IMR-90 (cell line): ENCODE measurements around the gene CACNA2D3. TPM values are rescaled to one million over a fixed set of nuclear protein-coding genes. Genes with fewer than 3 reads are reported as not detected.

Source experiments
- ATAC-seq: fragments of 200-7000 bp; cut with Tn5 transposase; 2 replicates; pipeline ENCODE4 v1.9.1; 2020; ENCODE audit warnings: low read depth, mild to moderate bottlenecking, moderate library complexity
- BruUV-seq: library from RNA; stranded (reverse); fragments of 400-500 nt; replicated peaks from 2 replicates; lab custom pipeline; 2021; lab: Mats Ljungman, UMichigan
- CTCF ChIA-PET: fragments of 300-600 bp; formaldehyde crosslinking; extraction: SDS; loops from one replicate; lab custom pipeline; 2021; ENCODE audit warnings: antibody characterized with exemption; lab: Yijun Ruan, JAX
- POLR2A ChIA-PET: fragments of 300-600 bp; sonication (Branson Sonifier 250); formaldehyde crosslinking; loops from one replicate; lab custom pipeline; 2022; ENCODE audit warnings: antibody characterized with exemption; ENCODE audit not compliant: unreplicated experiment; lab: Charles Lee
- DNase-seq: peaks from one replicate; pipeline ENCODE4 v3.0.0; 2013
- H2AFZ ChIP-seq: replicated peaks from 2 replicates; pipeline ENCODE3; 2013; ENCODE audit warnings: low read length, mild to moderate bottlenecking; ENCODE audit not compliant: poor library complexity
- H2AK5ac ChIP-seq: 2 replicates; pipeline ENCODE4 v1.6.1; 2013; ENCODE audit warnings: low read depth, low read length, inconsistent platforms
- H2AK9ac ChIP-seq: replicated peaks from 2 replicates; pipeline ENCODE3; 2013; ENCODE audit warnings: mild to moderate bottlenecking, low read depth, low read length, moderate library complexity; ENCODE audit not compliant: poor library complexity
- H2BK120ac ChIP-seq: 2 replicates; pipeline ENCODE4 v1.6.1; 2013; ENCODE audit warnings: low read depth, low read length, inconsistent platforms
- H2BK15ac ChIP-seq: 3 replicates; pipeline ENCODE4 v1.6.1; 2013; ENCODE audit warnings: low read depth, low read length, inconsistent platforms
- H2BK20ac ChIP-seq: 2 replicates; pipeline ENCODE4 v1.6.1; 2013; ENCODE audit warnings: low read depth, mild to moderate bottlenecking, inconsistent platforms, low read length, moderate library complexity
- H2BK5ac ChIP-seq: 2 replicates; pipeline ENCODE4 v1.6.1; 2013; ENCODE audit warnings: mild to moderate bottlenecking, low read depth, low read length, inconsistent platforms; ENCODE audit not compliant: poor library complexity, severe bottlenecking
- H3K14ac ChIP-seq: replicated peaks from 2 replicates; pipeline ENCODE4 v1.6.1; 2013; ENCODE audit warnings: low read depth, low read length, inconsistent platforms
- H3K18ac ChIP-seq: 2 replicates; pipeline ENCODE4 v1.6.1; 2013; ENCODE audit warnings: low read depth, low read length, control low read depth
- H3K23ac ChIP-seq: 2 replicates; pipeline ENCODE4 v1.6.1; 2013; ENCODE audit warnings: low read depth, low read length, inconsistent platforms
- H3K27ac ChIP-seq: 2 replicates; pipeline ENCODE4 v1.5.1; 2013; ENCODE audit warnings: mild to moderate bottlenecking, control low read depth, low read length; ENCODE audit not compliant: insufficient read depth
- H3K27me3 ChIP-seq: 2 replicates; pipeline ENCODE4 v1.6.1; 2013; ENCODE audit warnings: low read length; ENCODE audit not compliant: control insufficient read depth, insufficient read depth
- H3K36me3 ChIP-seq: 2 replicates; pipeline ENCODE4 v1.6.1; 2013; ENCODE audit warnings: low read length, mixed read lengths; ENCODE audit not compliant: control insufficient read depth, insufficient read depth
- H3K4ac ChIP-seq: 2 replicates; pipeline ENCODE4 v1.6.1; 2013; ENCODE audit warnings: low read depth, low read length, inconsistent platforms
- H3K4me1 ChIP-seq: 2 replicates; pipeline ENCODE4 v1.6.1; 2013; ENCODE audit warnings: low read length, mixed read lengths; ENCODE audit not compliant: control insufficient read depth, insufficient read depth
- H3K4me2 ChIP-seq: 2 replicates; pipeline ENCODE4 v1.6.1; 2013; ENCODE audit warnings: low read depth, mild to moderate bottlenecking, control low read depth, low read length, moderate library complexity
- H3K4me3 ChIP-seq: 2 replicates; pipeline ENCODE4 v1.5.1; 2013; ENCODE audit warnings: low read depth, mild to moderate bottlenecking, control low read depth, low read length, moderate library complexity; ENCODE audit not compliant: insufficient read depth
- H3K56ac ChIP-seq: 2 replicates; pipeline ENCODE4 v1.6.1; 2013; ENCODE audit warnings: low read length, inconsistent platforms; ENCODE audit not compliant: insufficient read depth; ENCODE audit errors: extremely low read depth
- H3K79me1 ChIP-seq, 2 experiments: 2 replicates each; pipeline ENCODE4 v1.6.1; 2013; ENCODE audit warnings: low read length in 2 of 2, inconsistent platforms in 1 of 2, low read depth in 1 of 2
- H3K9ac ChIP-seq: 2 replicates; pipeline ENCODE4 v1.6.1; 2013; ENCODE audit warnings: low read depth, low read length, control low read depth
- H3K9me1 ChIP-seq: 2 replicates; pipeline ENCODE4 v1.6.1; 2013; ENCODE audit warnings: low read length, inconsistent platforms; ENCODE audit not compliant: insufficient read depth
- H3K9me3 ChIP-seq: 2 replicates; pipeline ENCODE4 v1.6.1; 2013; ENCODE audit warnings: low read length; ENCODE audit not compliant: control insufficient read depth, insufficient read depth
- H4K20me1 ChIP-seq: 2 replicates; pipeline ENCODE4 v1.6.1; 2013; ENCODE audit warnings: low read length, inconsistent platforms; ENCODE audit not compliant: insufficient read depth
- H4K5ac ChIP-seq: 2 replicates; pipeline ENCODE4 v1.6.1; 2013; ENCODE audit warnings: mild to moderate bottlenecking, low read depth, low read length, control low read depth
- H4K8ac ChIP-seq, 2 experiments: 2 replicates each; pipeline ENCODE4 v1.6.1; 2013; ENCODE audit warnings: low read depth in 2 of 2, low read length in 2 of 2, control low read depth in 1 of 2, inconsistent platforms in 1 of 2
- H4K91ac ChIP-seq: 2 replicates; pipeline ENCODE4 v1.6.1; 2013; ENCODE audit warnings: low read depth, low read length, inconsistent platforms; ENCODE audit not compliant: insufficient read depth
- BHLHE40 ChIP-seq: fragments of 150-350 bp; IDR thresholded peaks from 2 replicates; pipeline ENCODE4 v1.6.1; 2016; ENCODE audit warnings: mild to moderate bottlenecking, low read depth, low read length
- CHD1 ChIP-seq: IDR thresholded peaks from 2 replicates; pipeline ENCODE4 v1.6.1; 2012; ENCODE audit warnings: low read depth, low read length, improper control_type of control experiment
- FOS ChIP-seq: fragments of 150-350 bp; IDR thresholded peaks from 2 replicates; pipeline ENCODE4 v1.6.1; 2016; ENCODE audit warnings: low read depth, low read length
- MAFK ChIP-seq: IDR thresholded peaks from 2 replicates; pipeline ENCODE4 v1.6.1; 2012; ENCODE audit warnings: low read depth, low read length, improper control_type of control experiment
- MAZ ChIP-seq: IDR thresholded peaks from 2 replicates; pipeline ENCODE4 v1.6.1; 2012; ENCODE audit warnings: low read depth, mild to moderate bottlenecking, low read length, improper control_type of control experiment, moderate library complexity, borderline replicate concordance
- NFE2L2 ChIP-seq: fragments of 150-350 bp; IDR thresholded peaks from 2 replicates; pipeline ENCODE4 v1.6.1; 2016; ENCODE audit warnings: low read depth, mild to moderate bottlenecking, low read length
- RAD21 ChIP-seq: IDR thresholded peaks from 2 replicates; pipeline ENCODE4 v1.6.1; 2012; ENCODE audit warnings: low read length, improper control_type of control experiment
- RCOR1 ChIP-seq: IDR thresholded peaks from 2 replicates; pipeline ENCODE4 v1.6.1; 2012; ENCODE audit warnings: mild to moderate bottlenecking, low read length, improper control_type of control experiment; ENCODE audit not compliant: insufficient replicate concordance
- WGBS, 2 experiments: methylation state at CpG; one replicate each; pipeline versions ENCODE4 v1.1.5 to v1.1.7; 2013; ENCODE audit warnings: missing lambda C conversion rate in 2 of 2; ENCODE audit not compliant: insufficient read length in 1 of 2; ENCODE audit errors: extremely low coverage in 2 of 2; 5-methylcytosine and 5-hydroxymethylcytosine counted together
- dilution Hi-C: fragments of 300-500 bp; cut with HindIII; formaldehyde crosslinking; loops from one replicate; pipeline ENCODE4 v1.14.3; 2018; ENCODE audit warnings: low sequenced_read_pairs; ENCODE audit not compliant: unreplicated experiment
- in situ Hi-C: fragments of 300-500 bp; cut with MboI; formaldehyde crosslinking; loops from 3 replicates; pipeline ENCODE4 v1.14.3; 2019; ENCODE audit warnings: low sequenced_read_pairs, inconsistent platforms, mixed read lengths
- intact Hi-C: fragments of 100-400 bp; cut with micrococcal nuclease; formaldehyde crosslinking; loops from 2 replicates; pipeline ENCODE4 v1.10.0; 2022
- polyA plus RNA-seq, 3 experiments: library from polyadenylated mRNA; depleted of rRNA; stranded (reverse); fragments of >200 nt; gene quantifications; 2 replicates each; pipeline ENCODE4 v1.2.3, GENCODE V29; 2012; ENCODE audit warnings: low replicate concordance in 1 of 3
- total RNA-seq: library from RNA; depleted of rRNA; stranded (reverse); fragments of >200 nt; gene quantifications from 2 replicates; pipeline ENCODE4 v1.2.3, GENCODE V29; 2012
- TF ChIP-seq, protein P1 (sequence below): fragments of 150-350 bp; IDR thresholded peaks from 2 replicates; pipeline ENCODE4 v1.6.1; 2016; ENCODE audit warnings: low read depth, mild to moderate bottlenecking, low read length, moderate library complexity, borderline replicate concordance
- TF ChIP-seq, protein P2 (sequence below): conservative IDR thresholded peaks from 2 replicates; pipeline ENCODE4 v1.5.1; 2012; ENCODE audit warnings: mild to moderate bottlenecking, low read depth, low read length, improper control_type of control experiment

Gene CACNA2D3
- total and polyA plus RNA-seq, 2 of the 4 experiments (the other 2 are of a cell fraction), result 0.36 to 0.41 TPM

DNA sequence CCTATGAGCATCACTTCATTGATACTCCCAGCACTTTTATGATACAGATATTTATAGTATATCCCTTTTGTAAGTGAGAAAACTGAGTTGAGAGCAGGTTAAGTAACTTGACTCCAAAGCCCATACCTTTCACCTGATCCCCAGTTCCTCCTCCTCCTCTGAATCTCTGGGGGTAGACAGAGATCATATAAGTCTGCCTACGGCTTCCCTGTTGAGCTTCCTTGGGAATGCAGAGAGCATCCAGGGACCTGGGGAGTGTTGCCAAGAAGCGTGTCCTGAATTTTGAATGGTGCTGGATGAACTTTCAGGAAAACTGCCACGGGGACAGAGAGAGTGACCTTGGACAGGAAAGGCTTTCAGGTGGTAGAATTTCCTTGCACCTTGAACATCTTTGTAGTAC, 537.0 kb downstream of the CACNA2D3 start:
- Histone ChIP-seq H3K27ac (no peak overlapping the region), H4K5ac (no peak overlapping the region), H3K4ac (no peak overlapping the region), H3K18ac (no peak overlapping the region), H2AK5ac (no peak overlapping the region), H3K14ac (no peak overlapping the region), H4K91ac (no peak overlapping the region), H3K56ac (no peak overlapping the region), H2BK5ac (no peak overlapping the region), H3K79me1 (no peaks in the 10 kb centered on the region), H3K9me3 (no peaks in the 10 kb centered on the region), H4K20me1 (no peaks in the 10 kb centered on the region), H2BK15ac (no peak overlapping the region), H3K27me3 (no peaks in the 10 kb centered on the region), H3K4me3 (no peak overlapping the region), H4K8ac (no peak overlapping the region), H3K4me2 (no peak overlapping the region), H3K9ac (no peak overlapping the region), H2BK120ac (no peak overlapping the region), H3K4me1 (no peaks in the 10 kb centered on the region), H2AK9ac (no peak overlapping the region), H2BK20ac (no peak overlapping the region), H3K23ac (no peak overlapping the region), H2AFZ (no peak overlapping the region), H3K9me1 (no peaks in the 10 kb centered on the region), H3K36me3 (no peaks in the 10 kb centered on the region)
- WGBS, 2 experiments, result 58% methylated on average over 2 of the region's 3 CpGs; no CpG with 5 or more reads in 1 of the 2 experiments
- intact Hi-C loops (no loop called here), dilution Hi-C loops (no loop called here), in situ Hi-C loops (no loop called here)
- ATAC-seq (no peak), DNase-seq (no peak)
- ChIA-PET CTCF (no interaction called here), POLR2A (no interaction called here)
- BruUV-seq, result no TSS peak
- TF ChIP-seq CHD1 (no peak), FOS (no peak), RAD21 (no peak), BHLHE40 (no peak), MAZ (no peak), NFE2L2 (no peak), RCOR1 (no peak), MAFK (no peak)
- TF ChIP-seq, protein P1, sequence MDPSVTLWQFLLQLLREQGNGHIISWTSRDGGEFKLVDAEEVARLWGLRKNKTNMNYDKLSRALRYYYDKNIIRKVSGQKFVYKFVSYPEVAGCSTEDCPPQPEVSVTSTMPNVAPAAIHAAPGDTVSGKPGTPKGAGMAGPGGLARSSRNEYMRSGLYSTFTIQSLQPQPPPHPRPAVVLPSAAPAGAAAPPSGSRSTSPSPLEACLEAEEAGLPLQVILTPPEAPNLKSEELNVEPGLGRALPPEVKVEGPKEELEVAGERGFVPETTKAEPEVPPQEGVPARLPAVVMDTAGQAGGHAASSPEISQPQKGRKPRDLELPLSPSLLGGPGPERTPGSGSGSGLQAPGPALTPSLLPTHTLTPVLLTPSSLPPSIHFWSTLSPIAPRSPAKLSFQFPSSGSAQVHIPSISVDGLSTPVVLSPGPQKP, result no peak
- TF ChIP-seq, protein P2, sequence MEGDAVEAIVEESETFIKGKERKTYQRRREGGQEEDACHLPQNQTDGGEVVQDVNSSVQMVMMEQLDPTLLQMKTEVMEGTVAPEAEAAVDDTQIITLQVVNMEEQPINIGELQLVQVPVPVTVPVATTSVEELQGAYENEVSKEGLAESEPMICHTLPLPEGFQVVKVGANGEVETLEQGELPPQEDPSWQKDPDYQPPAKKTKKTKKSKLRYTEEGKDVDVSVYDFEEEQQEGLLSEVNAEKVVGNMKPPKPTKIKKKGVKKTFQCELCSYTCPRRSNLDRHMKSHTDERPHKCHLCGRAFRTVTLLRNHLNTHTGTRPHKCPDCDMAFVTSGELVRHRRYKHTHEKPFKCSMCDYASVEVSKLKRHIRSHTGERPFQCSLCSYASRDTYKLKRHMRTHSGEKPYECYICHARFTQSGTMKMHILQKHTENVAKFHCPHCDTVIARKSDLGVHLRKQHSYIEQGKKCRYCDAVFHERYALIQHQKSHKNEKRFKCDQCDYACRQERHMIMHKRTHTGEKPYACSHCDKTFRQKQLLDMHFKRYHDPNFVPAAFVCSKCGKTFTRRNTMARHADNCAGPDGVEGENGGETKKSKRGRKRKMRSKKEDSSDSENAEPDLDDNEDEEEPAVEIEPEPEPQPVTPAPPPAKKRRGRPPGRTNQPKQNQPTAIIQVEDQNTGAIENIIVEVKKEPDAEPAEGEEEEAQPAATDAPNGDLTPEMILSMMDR, result no peak
